GM23338 (cell line): ENCODE data around the gene PDGFRB. TPM values are rescaled to one million over a fixed set of nuclear protein-coding genes. Genes with fewer than 3 reads are reported as not detected.

Source experiments
- ATAC-seq: fragments of 200-7000 bp; cut with Tn5 transposase; 3 replicates; pipeline ENCODE4 v1.9.1; 2020
- DNase-seq: peaks from one replicate; pipeline ENCODE4 v3.0.0-alpha.2; 2015; ENCODE audit warnings: low spot score
- H2AFZ ChIP-seq: fragments of 200-600 bp; sonication (generic); 2 replicates; pipeline ENCODE4 v1.8.0; 2016; ENCODE audit warnings: antibody characterized with exemption, mild to moderate bottlenecking, moderate library complexity
- H3F3A ChIP-seq: fragments of 200-600 bp; sonication (generic); replicated peaks from 2 replicates; pipeline ENCODE4 v1.8.0; 2017; ENCODE audit warnings: antibody characterized with exemption, mixed run types, low read depth
- H3K27ac ChIP-seq: fragments of 200-600 bp; sonication (generic); 2 replicates; pipeline ENCODE4 v1.6.1; 2016; ENCODE audit warnings: low read depth
- H3K27me3 ChIP-seq: fragments of 200-600 bp; sonication (generic); 2 replicates; pipeline ENCODE4 v1.8.0; 2016; ENCODE audit warnings: mild to moderate bottlenecking, mixed run types, moderate library complexity; ENCODE audit not compliant: insufficient read depth
- H3K36me3 ChIP-seq: fragments of 200-600 bp; sonication (generic); 2 replicates; pipeline ENCODE4 v1.8.0; 2016; ENCODE audit warnings: mild to moderate bottlenecking; ENCODE audit not compliant: insufficient read depth
- H3K4me1 ChIP-seq: fragments of 200-600 bp; sonication (generic); 2 replicates; pipeline ENCODE4 v1.8.0; 2016; ENCODE audit warnings: mild to moderate bottlenecking, moderate library complexity; ENCODE audit not compliant: insufficient read depth
- H3K4me2 ChIP-seq: fragments of 200-600 bp; sonication (generic); 2 replicates; pipeline ENCODE4 v1.7.1; 2017; ENCODE audit warnings: mixed run types
- H3K4me3 ChIP-seq: fragments of 200-600 bp; sonication (generic); 2 replicates; pipeline ENCODE4 v1.6.1; 2016; ENCODE audit warnings: mixed run types
- H3K79me2 ChIP-seq: fragments of 200-600 bp; sonication (generic); replicated peaks from 2 replicates; pipeline ENCODE4 v1.8.0; 2017; ENCODE audit warnings: mild to moderate bottlenecking; ENCODE audit not compliant: insufficient read depth
- H3K9me2 ChIP-seq: fragments of 200-600 bp; sonication (generic); 2 replicates; pipeline ENCODE4 v1.8.0; 2017; ENCODE audit not compliant: insufficient read depth
- H4K20me1 ChIP-seq: fragments of 200-600 bp; sonication (generic); replicated peaks from 2 replicates; pipeline ENCODE4 v1.8.0; 2017; ENCODE audit warnings: mild to moderate bottlenecking; ENCODE audit not compliant: insufficient read depth
- H3K27ac Mint-ChIP-seq: 2 replicates; pipeline ENCODE4 v1.8.0; 2020; ENCODE audit warnings: inconsistent platforms, mild to moderate bottlenecking, moderate library complexity, mixed read lengths
- H3K27me3 Mint-ChIP-seq: 3 replicates; pipeline ENCODE4 v1.8.0; 2022; ENCODE audit warnings: low read depth, mild to moderate bottlenecking, moderate library complexity, mixed read lengths, inconsistent platforms; ENCODE audit not compliant: insufficient read depth, poor library complexity
- H3K36me3 Mint-ChIP-seq: 3 replicates; pipeline ENCODE4 v1.8.0; 2021; ENCODE audit warnings: low read depth, mild to moderate bottlenecking, inconsistent platforms, moderate library complexity, mixed read lengths
- H3K4me1 Mint-ChIP-seq: 3 replicates; pipeline ENCODE4 v1.8.0; 2020; ENCODE audit warnings: mild to moderate bottlenecking, inconsistent platforms, mixed read lengths
- H3K4me3 Mint-ChIP-seq: 3 replicates; pipeline ENCODE4 v1.8.0; 2021; ENCODE audit warnings: moderate library complexity, mild to moderate bottlenecking, inconsistent platforms, mixed read lengths
- H3K9me3 Mint-ChIP-seq: 3 replicates; pipeline ENCODE4 v1.8.0; 2020; ENCODE audit warnings: moderate library complexity, mild to moderate bottlenecking, inconsistent platforms, mixed read lengths
- CREB1 ChIP-seq: fragments of 250-450 bp; sonication (Bioruptor Pico); IDR thresholded peaks from 2 replicates; pipeline ENCODE4 v1.5.0; 2020; ENCODE audit warnings: low read depth, mild to moderate bottlenecking, moderate library complexity
- ETS1 ChIP-seq: IDR thresholded peaks from 2 replicates; pipeline ENCODE4 v1.6.1; 2016; ENCODE audit warnings: antibody characterized with exemption
- EZH2 ChIP-seq: fragments of 200-600 bp; sonication (generic); IDR thresholded peaks from one replicate; pipeline ENCODE4 v1.8.0; 2017; ENCODE audit warnings: antibody characterized with exemption, mild to moderate bottlenecking, low read depth; ENCODE audit not compliant: unreplicated experiment
- JUNB ChIP-seq: IDR thresholded peaks from one replicate; pipeline ENCODE4 v1.6.1; 2016; ENCODE audit warnings: antibody characterized with exemption; ENCODE audit not compliant: unreplicated experiment
- NANOG ChIP-seq: IDR thresholded peaks from 2 replicates; pipeline ENCODE4 v1.6.1; 2016; ENCODE audit warnings: antibody characterized with exemption, borderline replicate concordance
- POLR2AphosphoS5 ChIP-seq: IDR thresholded peaks from 2 replicates; pipeline ENCODE4 v1.6.1; 2016; ENCODE audit warnings: antibody characterized with exemption, low read depth
- REST ChIP-seq: IDR thresholded peaks from one replicate; pipeline ENCODE4 v1.6.1; 2018; ENCODE audit warnings: antibody characterized with exemption; ENCODE audit not compliant: unreplicated experiment
- STAT1 ChIP-seq: IDR thresholded peaks from one replicate; pipeline ENCODE4 v1.6.1; 2016; ENCODE audit warnings: antibody characterized with exemption; ENCODE audit not compliant: unreplicated experiment
- ZNF114 ChIP-seq: fragments of 250-450 bp; sonication (Bioruptor Pico); IDR thresholded peaks from 2 replicates; pipeline ENCODE4 v1.5.0; 2020; ENCODE audit warnings: mild to moderate bottlenecking, moderate library complexity
- ZNF331 ChIP-seq: fragments of 250-450 bp; sonication (Bioruptor Pico); IDR thresholded peaks from 2 replicates; pipeline ENCODE4 v1.5.0; 2020; ENCODE audit warnings: low read depth, mild to moderate bottlenecking, moderate library complexity
- ZNF462 ChIP-seq: fragments of 250-450 bp; sonication (Bioruptor Pico); IDR thresholded peaks from 2 replicates; pipeline ENCODE4 v1.5.0; 2020; ENCODE audit warnings: mild to moderate bottlenecking, moderate library complexity
- polyA plus RNA-seq: library from polyadenylated mRNA; unstranded; fragments of >200 nt; fragmentation: Nextera tagmentation; extraction: Ambion mirVana; gene quantifications from 2 replicates; pipeline ENCODE4 v1.2.1, GENCODE V29; 2016
- total RNA-seq: library from RNA; depleted of rRNA; stranded (reverse); fragments of >200 nt; shearing (Covaris generic); gene quantifications from 2 replicates; pipeline ENCODE4 v1.2.3, GENCODE V29; 2014

Gene PDGFRB
- total and polyA plus RNA-seq, 2 experiments from 2014 or later: 4.5 to 11.3 TPM

GRCh38 chr5:150183436-150183835 lies 27.8 kb upstream of the PDGFRB start (continued):
- no peak for TF ChIP-seq POLR2AphosphoS5
- TF ChIP-seq ZNF462 (CRISPR knock-in tag): no peak
- TF ChIP-seq NANOG: no peak
- TF ChIP-seq STAT1: no peak

- Histone ChIP-seq H2AFZ (no peak overlapping the region), H3K27me3 (peaks cover 17% of the 10 kb centered on the region), H3K9me2 (no peaks in the 10 kb centered on the region), H3K79me2 (no peaks in the 10 kb centered on the region), H3F3A (no peaks in the 10 kb centered on the region), H3K4me1 (peaks cover 6% of the 10 kb centered on the region; the same call in 1 of the 2 replicates), H4K20me1 (no peaks in the 10 kb centered on the region), H3K36me3 (no peaks in the 10 kb centered on the region), H3K4me3 (no peak overlapping the region), H3K27ac (no peak overlapping the region), H3K4me2 (no peak overlapping the region)
- no peak overlapping the region for H3K27ac Mint-ChIP-seq
- ATAC-seq (no peak), DNase-seq (no peak)
- peaks cover 22% of the 10 kb centered on the region for H3K4me1 Mint-ChIP-seq
- no peak overlapping the region for H3K4me3 Mint-ChIP-seq
- no peaks in the 10 kb centered on the region for H3K36me3 Mint-ChIP-seq
- H3K9me3 Mint-ChIP-seq: no peaks in the 10 kb centered on the region
- H3K27me3 Mint-ChIP-seq: peaks cover 31% of the 10 kb centered on the region
- TF ChIP-seq REST (no peak), JUNB (no peak), EZH2 (no peak), ZNF114 (CRISPR knock-in tag) (no peak), ETS1 (no peak), CREB1 (CRISPR knock-in tag) (no peak), ZNF331 (CRISPR knock-in tag) (no peak), NANOG (no peak), STAT1 (no peak)
Measured at GRCh38 chr5:150182774-150183173, 27.1 kb upstream of the PDGFRB start.
